MCF 10A (cell line): Measurements from ENCODE around the gene TDRD10. TPM values are rescaled to one million over a fixed set of nuclear protein-coding genes. Genes with fewer than 3 reads are reported as not detected.

Experiments used
- BruUV-seq: library from RNA; stranded (reverse); fragments of 400-500 nt; replicated peaks from 2 replicates; lab custom pipeline; 2021; lab: Mats Ljungman, UMichigan
- CTCF ChIA-PET: fragments of 300-600 bp; sonication (Branson Sonifier 250); formaldehyde crosslinking; extraction: SDS; loops from one replicate; lab custom pipeline; 2021; ENCODE audit warnings: antibody characterized with exemption, inconsistent platforms; lab: Yijun Ruan, JAX
- POLR2A ChIA-PET: fragments of 300-600, 350-650 bp; sonication (Branson Sonifier 250); formaldehyde crosslinking; extraction: SDS; loops from one replicate; lab custom pipeline; 2020; ENCODE audit warnings: antibody characterized with exemption, inconsistent platforms; lab: Yijun Ruan, JAX
- DNase-seq: peaks from one replicate; pipeline ENCODE4 v3.0.0-alpha.2; 2018; ENCODE audit not compliant: unreplicated experiment
- H3K27ac Mint-ChIP-seq: one replicate; pipeline ENCODE4 v1.8.0; 2022; ENCODE audit warnings: mild to moderate bottlenecking, low read depth, mixed read lengths; ENCODE audit not compliant: unreplicated experiment
- H3K27me3 Mint-ChIP-seq: one replicate; pipeline ENCODE4 v1.8.0; 2022; ENCODE audit warnings: mixed read lengths; ENCODE audit not compliant: insufficient read depth, unreplicated experiment
- H3K36me3 Mint-ChIP-seq: one replicate; pipeline ENCODE4 v1.8.0; 2022; ENCODE audit warnings: mild to moderate bottlenecking, moderate library complexity, mixed read lengths; ENCODE audit not compliant: insufficient read depth, unreplicated experiment
- H3K4me1 Mint-ChIP-seq: one replicate; pipeline ENCODE4 v1.8.0; 2022; ENCODE audit warnings: mixed read lengths; ENCODE audit not compliant: insufficient read depth, unreplicated experiment
- H3K4me3 Mint-ChIP-seq: one replicate; pipeline ENCODE4 v1.8.0; 2022; ENCODE audit warnings: mild to moderate bottlenecking, moderate library complexity, mixed read lengths; ENCODE audit not compliant: unreplicated experiment
- H3K9me3 Mint-ChIP-seq: one replicate; pipeline ENCODE4 v1.8.0; 2022; ENCODE audit warnings: mixed read lengths; ENCODE audit not compliant: unreplicated experiment
- CTCF ChIP-seq: fragments of 200-600 bp; IDR thresholded peaks from one replicate; pipeline ENCODE4 v1.8.0; 2022; ENCODE audit warnings: antibody characterized with exemption, mild to moderate bottlenecking; ENCODE audit not compliant: unreplicated experiment
- intact Hi-C: fragments of 100-400 bp; cut with micrococcal nuclease; formaldehyde crosslinking; loops from 2 replicates; pipeline ENCODE4 v1.14.1; 2022
- total RNA-seq: library from RNA; stranded (reverse); gene quantifications from 2 replicates; pipeline ENCODE4 v1.2.3, GENCODE V29; 2022

The TDRD10 gene
- total RNA-seq, 1 experiment from 2014 or later: not detected

DNA sequence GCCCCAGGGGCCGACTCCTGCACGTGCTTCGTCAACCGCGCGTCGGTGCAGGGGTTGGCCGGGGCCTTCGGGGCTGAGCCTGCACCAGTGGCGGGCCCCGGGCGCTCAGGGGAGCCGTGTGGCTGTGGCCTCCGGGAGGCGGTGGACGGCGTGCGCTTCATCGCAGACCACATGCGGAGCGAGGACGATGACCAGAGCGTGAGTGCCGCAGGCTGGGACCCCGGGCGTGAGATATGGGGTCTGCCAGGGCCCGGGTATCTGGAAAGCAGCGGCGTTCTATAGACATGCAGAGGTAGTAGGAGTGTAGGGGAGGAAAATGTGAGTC, 69.9 kb downstream of the TDRD10 start:
- H3K4me3 Mint-ChIP-seq: no peak overlapping the region
- intact Hi-C loops: no loop called here
- peaks cover 46% of the 10 kb centered on the region for H3K27me3 Mint-ChIP-seq
- H3K27ac Mint-ChIP-seq: no peak overlapping the region
- H3K4me1 Mint-ChIP-seq: peaks cover 20% of the 10 kb centered on the region
- CTCF ChIA-PET: no interaction called here
- no peak for TF ChIP-seq CTCF
- no peaks in the 10 kb centered on the region for H3K36me3 Mint-ChIP-seq
- H3K9me3 Mint-ChIP-seq: no peaks in the 10 kb centered on the region
- DNase-seq: no peak
- POLR2A ChIA-PET: no interaction called here
- no TSS peak for BruUV-seq

DNA sequence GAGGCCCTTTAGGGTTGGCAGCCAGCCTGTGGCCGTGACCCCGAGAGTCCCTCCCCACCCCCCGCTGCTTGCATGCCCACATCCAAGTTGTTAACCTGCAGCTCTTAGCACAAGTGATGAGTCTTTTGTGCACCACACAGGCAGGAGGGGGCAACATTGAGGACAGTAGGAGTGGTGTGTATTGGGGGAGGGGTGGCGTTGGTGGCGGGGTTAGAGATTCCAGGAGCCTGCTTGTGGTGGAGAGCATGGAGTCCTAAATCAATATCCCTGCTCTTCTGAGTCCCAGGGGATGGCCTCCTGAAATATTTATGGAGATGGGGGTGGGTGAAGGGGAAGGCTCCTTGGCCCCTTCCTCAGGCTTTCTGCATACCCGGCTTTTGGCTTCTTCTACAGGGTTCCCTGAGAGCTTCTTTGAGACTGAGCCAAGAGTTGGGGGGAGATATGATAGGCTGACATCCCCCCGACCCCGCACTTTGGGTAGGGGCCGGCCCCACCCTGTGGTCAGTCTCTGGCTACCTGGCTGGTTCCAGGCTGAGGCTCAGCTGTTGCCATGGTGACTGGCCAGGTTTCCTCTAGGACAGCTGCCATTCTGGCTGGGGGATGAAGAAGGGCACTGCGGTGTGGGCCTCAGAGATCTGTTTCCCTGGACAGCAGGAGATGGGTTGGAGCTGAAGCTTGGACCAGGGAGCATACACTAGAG, 70.6 kb downstream of the TDRD10 start:
- ChIA-PET CTCF (interaction anchor here (0.6 to 1.5 kb wide), 5 partner anchors 13 to 478 kb away, joined by 3 to 9 read pairs (median 3); no protein-coding TSS in a partner anchor), POLR2A (interaction anchor here (0.6 kb wide), 3 partner anchors 111 to 509 kb away, joined by 3 to 4 read pairs (median 4); partner anchors contain the start of gene FLAD1)
- intact Hi-C loops: no loop called here
- Mint-ChIP-seq H3K27ac (no peak overlapping the region), H3K36me3 (no peaks in the 10 kb centered on the region), H3K4me3 (no peak overlapping the region), H3K27me3 (peaks cover 39% of the 10 kb centered on the region), H3K9me3 (no peaks in the 10 kb centered on the region), H3K4me1 (peaks cover 16% of the 10 kb centered on the region)
- no peak for TF ChIP-seq CTCF
- no TSS peak for BruUV-seq
- no peak for DNase-seq

DNA sequence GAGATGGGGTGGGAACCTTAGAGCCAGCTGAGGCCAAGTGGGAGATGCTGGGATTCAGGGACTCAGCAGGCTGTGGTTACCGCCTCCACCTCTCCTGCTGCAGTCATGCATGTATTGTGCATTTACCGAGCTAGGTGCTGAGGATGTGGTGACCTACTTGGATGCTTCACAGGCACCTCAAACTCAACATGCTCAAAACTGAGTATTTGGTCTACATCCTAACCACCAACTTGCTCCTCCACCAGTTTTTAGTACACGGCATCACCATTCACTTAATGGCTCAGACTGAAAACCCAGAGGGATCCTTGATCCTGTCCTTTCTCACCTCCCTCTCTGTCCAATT, 71.1 kb downstream of the TDRD10 start:
- intact Hi-C loops: no loop called here
- Mint-ChIP-seq H3K9me3 (no peaks in the 10 kb centered on the region), H3K36me3 (no peaks in the 10 kb centered on the region), H3K27me3 (peaks cover 34% of the 10 kb centered on the region), H3K4me1 (peaks cover 10% of the 10 kb centered on the region), H3K27ac (no peak overlapping the region), H3K4me3 (no peak overlapping the region)
- no TSS peak for BruUV-seq
- ChIA-PET POLR2A (interaction anchor here (0.6 to 1.0 kb wide), 4 partner anchors 53 to 510 kb away, joined by 3 to 4 read pairs (median 4); partner anchors contain the start of gene FLAD1), CTCF (interaction anchor here (0.6 to 1.5 kb wide), 5 partner anchors 13 to 478 kb away, joined by 3 to 9 read pairs (median 3); no protein-coding TSS in a partner anchor)
- TF ChIP-seq CTCF: no peak
- no peak for DNase-seq

- no peak overlapping the region for H3K27ac Mint-ChIP-seq
- CTCF ChIA-PET: interaction anchor here (0.6 to 2.9 kb wide), 2 partner anchors 15 to 84 kb away, joined by 5 to 13 read pairs; no protein-coding TSS in a partner anchor
- DNase-seq: peak; percentile 56
Observed at GRCh38 chr1:154574716-154575115, 72.7 kb downstream of the TDRD10 start.

More at GRCh38 chr1:154574716-154575115, 72.7 kb downstream of the TDRD10 start:
- POLR2A ChIA-PET: interaction anchor here (0.7 to 2.4 kb wide), 5 partner anchors 13 to 504 kb away, joined by 3 to 8 read pairs (median 3); partner anchors contain the start of gene EFNA3
- peaks cover 29% of the 10 kb centered on the region for H3K27me3 Mint-ChIP-seq
- TF ChIP-seq CTCF: no peak
- intact Hi-C loops: no loop called here
- H3K4me3 Mint-ChIP-seq: no peak overlapping the region
- H3K9me3 Mint-ChIP-seq: no peaks in the 10 kb centered on the region
- BruUV-seq: no TSS peak
- peaks cover 10% of the 10 kb centered on the region for H3K36me3 Mint-ChIP-seq
- H3K4me1 Mint-ChIP-seq: peaks cover 8% of the 10 kb centered on the region
